ENCODE results near the gene KLHL33. TPM values are rescaled to one million over a fixed set of nuclear protein-coding genes. Genes with fewer than 3 reads are reported as not detected.

Gene KLHL33
- total RNA-seq, 4 donors from 2014 or later: 1.2 to 4.5 (median 1.8) TPM

DNA sequence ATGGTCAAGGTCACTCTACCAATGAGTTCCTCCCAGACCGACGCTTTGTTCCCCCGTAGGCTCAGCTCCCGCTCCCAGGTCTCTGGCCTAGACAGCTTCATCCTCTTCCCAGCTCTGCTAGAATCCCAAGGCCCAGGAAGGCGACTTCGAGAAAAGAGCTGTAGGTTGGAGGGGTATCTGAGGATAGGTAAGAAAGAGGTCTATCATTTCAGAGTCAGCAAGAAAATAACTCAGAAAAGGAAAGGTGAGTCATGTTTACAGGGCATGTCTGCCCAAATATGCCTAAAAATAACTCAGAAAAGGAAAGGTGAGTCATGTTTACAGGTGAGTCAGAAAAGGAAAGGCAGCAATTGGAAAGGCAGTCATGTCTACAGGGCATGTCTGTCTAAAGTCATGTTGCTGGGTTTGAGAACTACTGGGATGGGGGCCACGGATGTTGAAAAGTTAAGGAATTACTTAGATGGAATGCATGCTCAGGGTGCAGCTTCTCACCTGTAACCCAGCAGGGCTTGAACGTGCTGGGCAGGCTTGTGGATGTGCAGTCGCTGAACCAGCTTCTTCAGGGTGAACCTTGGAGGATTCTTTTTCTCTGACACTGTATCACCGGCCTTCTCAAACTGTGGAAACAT lies 34.9 kb downstream of the KLHL33 start:
- Histone ChIP-seq H3K4me3 (no peak overlapping the region), H3K36me3 (peaks cover 2 to 97% (median 29%) of the 10 kb centered on the region in 3 donors), H3K27ac (no peak overlapping the region), H3K4me1 (no peaks in the 10 kb centered on the region), H3K27me3 (no peaks in the 10 kb centered on the region), H3K9me3 (no peaks in the 10 kb centered on the region)
- DNase-seq (ENCODE audit: low spot score in 2 of 2): no peak
- WGBS, 2 donors: 90 to 92% methylated on average over 10 of the region's 10 CpGs
- TF ChIP-seq POLR2A (IDR thresholded peaks at IDR 0.05) (no peak), EP300 (IDR thresholded peaks at IDR 0.05) (no peak)
- TF ChIP-seq, protein P1, sequence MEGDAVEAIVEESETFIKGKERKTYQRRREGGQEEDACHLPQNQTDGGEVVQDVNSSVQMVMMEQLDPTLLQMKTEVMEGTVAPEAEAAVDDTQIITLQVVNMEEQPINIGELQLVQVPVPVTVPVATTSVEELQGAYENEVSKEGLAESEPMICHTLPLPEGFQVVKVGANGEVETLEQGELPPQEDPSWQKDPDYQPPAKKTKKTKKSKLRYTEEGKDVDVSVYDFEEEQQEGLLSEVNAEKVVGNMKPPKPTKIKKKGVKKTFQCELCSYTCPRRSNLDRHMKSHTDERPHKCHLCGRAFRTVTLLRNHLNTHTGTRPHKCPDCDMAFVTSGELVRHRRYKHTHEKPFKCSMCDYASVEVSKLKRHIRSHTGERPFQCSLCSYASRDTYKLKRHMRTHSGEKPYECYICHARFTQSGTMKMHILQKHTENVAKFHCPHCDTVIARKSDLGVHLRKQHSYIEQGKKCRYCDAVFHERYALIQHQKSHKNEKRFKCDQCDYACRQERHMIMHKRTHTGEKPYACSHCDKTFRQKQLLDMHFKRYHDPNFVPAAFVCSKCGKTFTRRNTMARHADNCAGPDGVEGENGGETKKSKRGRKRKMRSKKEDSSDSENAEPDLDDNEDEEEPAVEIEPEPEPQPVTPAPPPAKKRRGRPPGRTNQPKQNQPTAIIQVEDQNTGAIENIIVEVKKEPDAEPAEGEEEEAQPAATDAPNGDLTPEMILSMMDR (IDR thresholded peaks at IDR 0.05): no peak

DNA sequence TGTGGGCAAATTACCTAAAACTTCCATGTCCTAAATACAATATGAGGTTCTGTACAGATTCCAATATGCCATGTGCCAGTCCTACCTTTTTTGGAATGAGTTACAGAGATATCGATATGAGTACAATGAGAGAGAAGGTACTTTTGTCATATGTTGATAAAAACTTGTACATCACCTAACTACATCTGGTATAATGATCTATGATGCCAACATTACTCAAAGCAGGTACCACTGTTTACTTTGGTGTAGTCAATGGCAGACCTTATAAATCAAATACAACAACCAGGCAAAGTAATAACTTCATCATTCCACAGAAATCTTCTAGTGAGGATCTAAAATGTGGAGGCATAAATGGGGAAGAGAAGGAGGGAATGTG lies 35.4 kb downstream of the KLHL33 start:
- Histone ChIP-seq H3K27me3 (no peaks in the 10 kb centered on the region), H3K9me3 (no peaks in the 10 kb centered on the region), H3K4me1 (no peaks in the 10 kb centered on the region), H3K36me3 (peaks cover 2 to 97% (median 34%) of the 10 kb centered on the region in 3 donors), H3K27ac (no peak overlapping the region), H3K4me3 (no peak overlapping the region)
- 97 to 100% methylated on average over 1 of the region's 1 CpG for WGBS, 2 donors
- no peak for DNase-seq (ENCODE audit: low spot score in 2 of 2)
- TF ChIP-seq, protein P1 (IDR thresholded peaks at IDR 0.05): no peak
- TF ChIP-seq POLR2A (IDR thresholded peaks at IDR 0.05): no peak
- TF ChIP-seq EP300 (IDR thresholded peaks at IDR 0.05): no peak

DNA sequence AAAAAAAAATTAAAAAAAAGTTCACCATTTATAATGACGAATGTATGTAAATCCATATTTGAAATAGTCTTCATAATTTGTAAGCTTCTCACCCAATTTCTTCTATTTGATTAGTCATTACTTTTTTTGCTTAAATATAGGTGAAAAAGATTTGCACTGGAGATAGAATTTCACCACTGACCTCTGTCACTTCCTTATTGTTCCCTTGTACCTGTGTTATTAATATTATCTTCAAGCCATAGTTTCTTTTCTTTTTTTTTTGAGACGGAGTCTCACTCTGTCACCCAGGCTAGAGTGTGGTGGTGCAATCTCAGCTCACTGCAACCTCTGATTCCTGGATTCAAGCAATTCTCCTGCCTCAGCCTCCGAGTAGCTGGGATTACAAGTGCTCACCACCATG lies 38.5 kb downstream of the KLHL33 start:
- DNase-seq (ENCODE audit: low spot score in 2 of 2): no peak
- no peaks in the 10 kb centered on the region for H3K4me1 ChIP-seq
- H3K27me3 ChIP-seq: no peaks in the 10 kb centered on the region
- WGBS, 2 donors: 87 to 91% methylated on average over 3 of the region's 3 CpGs
- H3K4me3 ChIP-seq: no peak overlapping the region
- H3K9me3 ChIP-seq: no peaks in the 10 kb centered on the region
- H3K27ac ChIP-seq: no peak overlapping the region
- H3K36me3 ChIP-seq: peaks cover 2 to 97% (median 29%) of the 10 kb centered on the region in 3 donors
- TF ChIP-seq, protein P1 (IDR thresholded peaks at IDR 0.05): no peak
- no peak for TF ChIP-seq POLR2A (IDR thresholded peaks at IDR 0.05)

DNA sequence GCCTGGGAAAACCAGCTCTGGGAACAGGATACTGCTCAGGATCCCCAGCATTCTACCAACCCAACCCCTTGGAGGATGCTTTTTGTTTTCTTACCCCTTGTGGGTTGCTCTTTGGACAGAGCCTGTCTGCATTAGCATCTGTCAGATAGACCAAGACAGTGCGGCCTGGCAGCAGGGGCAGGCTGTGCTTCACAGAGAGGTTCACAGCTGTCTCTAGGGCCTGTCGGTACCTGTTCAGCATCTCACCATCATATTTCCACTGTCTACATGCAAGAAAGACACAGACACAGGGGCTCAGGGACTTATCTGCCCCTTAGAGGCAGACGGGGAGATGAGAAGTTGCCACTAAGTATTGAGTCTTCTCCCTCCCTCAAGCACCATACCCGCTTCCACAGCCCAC lies 44.5 kb downstream of the KLHL33 start:
- DNase-seq (ENCODE audit: low spot score in 2 of 2): no peak
- Histone ChIP-seq H3K27me3 (no peaks in the 10 kb centered on the region), H3K4me1 (no peaks in the 10 kb centered on the region), H3K4me3 (no peak overlapping the region), H3K36me3 (peaks cover 0 to 100% (median 48%) of the 10 kb centered on the region in 3 donors), H3K27ac (no peak overlapping the region), H3K9me3 (no peaks in the 10 kb centered on the region)
- TF ChIP-seq EP300 (IDR thresholded peaks at IDR 0.05): no peak
- no peak for TF ChIP-seq POLR2A (IDR thresholded peaks at IDR 0.05)
- TF ChIP-seq, protein P1 (IDR thresholded peaks at IDR 0.05): no peak
- WGBS, 2 donors: 92 to 97% methylated on average over 4 of the region's 4 CpGs

DNA sequence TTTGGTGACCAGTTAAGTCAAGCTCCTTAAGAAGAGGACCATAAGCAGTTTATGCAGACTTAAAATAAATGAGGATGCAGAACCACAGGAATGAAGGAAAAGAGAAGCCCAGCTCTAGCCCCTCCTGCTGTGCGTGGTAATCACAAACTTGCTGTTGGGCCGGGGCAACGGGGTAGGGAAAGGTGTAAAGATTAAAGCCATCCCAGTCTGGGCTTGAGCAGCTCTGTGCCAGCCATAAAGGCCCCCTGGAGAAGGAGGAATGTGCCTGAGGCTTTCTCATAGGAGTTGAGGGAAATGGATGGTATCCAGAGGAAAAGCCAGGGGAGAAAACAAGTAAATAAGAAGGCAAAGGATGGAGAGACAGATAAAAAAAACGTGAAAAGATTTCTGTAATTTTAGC lies 47.8 kb downstream of the KLHL33 start:
- Histone ChIP-seq H3K36me3 (peaks cover 9 to 100% (median 59%) of the 10 kb centered on the region in 3 donors), H3K4me1 (no peaks in the 10 kb centered on the region), H3K4me3 (no peak overlapping the region), H3K27me3 (no peaks in the 10 kb centered on the region), H3K27ac (no peak overlapping the region), H3K9me3 (no peaks in the 10 kb centered on the region)
- no peak for DNase-seq (ENCODE audit: low spot score in 2 of 2)
- WGBS, 2 donors: 43 to 48% methylated on average over 4 of the region's 4 CpGs
- no peak for TF ChIP-seq EP300 (IDR thresholded peaks at IDR 0.05)
- no peak for TF ChIP-seq POLR2A (IDR thresholded peaks at IDR 0.05)
- TF ChIP-seq, protein P1 (IDR thresholded peaks at IDR 0.05): no peak
